Measurements from ENCODE around the gene STK39. TPM values are rescaled to one million over a fixed set of nuclear protein-coding genes. Genes with fewer than 3 reads are reported as not detected.

Gene STK39
- polyA plus RNA-seq, 2 of the 4 experiments (the other 2 are of a cell fraction), result 14.2 to 27.2 TPM

- no peak overlapping the region for H3K27ac ChIP-seq
- no peak overlapping the region for H3K4me3 ChIP-seq
- WGBS (ENCODE audit: missing lambda C conversion rate), result 78% methylated on average over 3 of the region's 3 CpGs
- H3K4me2 ChIP-seq, result no peak overlapping the region
- H3K9me3 ChIP-seq, result no peaks in the 10 kb centered on the region
- ChIA-PET CTCF (no interaction called here), POLR2A (no interaction called here)
- ATAC-seq (no peak), FAIRE-seq (no peak), DNase-seq (ENCODE audit: low read depth in 1 of 2, low spot score in 1 of 2) (no peak)
- H3K4me1 ChIP-seq, result no peaks in the 10 kb centered on the region
- no peak for TF ChIP-seq RAD21 (conservative IDR thresholded peaks at IDR 0.05 in 1 of 2, IDR thresholded peaks at IDR 0.05 in 1 of 2)
- TF ChIP-seq CEBPB (IDR thresholded peaks at IDR 0.05), result no peak
- TF ChIP-seq PHF8 (IDR thresholded peaks at IDR 0.05; ENCODE audit: borderline replicate concordance, low read depth), result no peak
- no peak for TF ChIP-seq MAFK (IDR thresholded peaks at IDR 0.05; ENCODE audit: partially characterized antibody)
- no peak for TF ChIP-seq BHLHE40 (IDR thresholded peaks at IDR 0.05; ENCODE audit: low read depth, low read length)
- no peak for TF ChIP-seq E2F6 (IDR thresholded peaks at IDR 0.05; ENCODE audit: borderline replicate concordance, low read depth)
- no peak for TF ChIP-seq POLR2A (IDR thresholded peaks at IDR 0.05; ENCODE audit: low read length)
- TF ChIP-seq ESRRA (IDR thresholded peaks at IDR 0.05; ENCODE audit: borderline replicate concordance, low read length), result no peak
- no peak for TF ChIP-seq JUN (IDR thresholded peaks at IDR 0.05)
- TF ChIP-seq JUNB (IDR thresholded peaks at IDR 0.05), result no peak
- TF ChIP-seq ZSCAN20 (CRISPR knock-in tag; IDR thresholded peaks at IDR 0.05), result no peak
- no peak for TF ChIP-seq HOXA7 (CRISPR knock-in tag; IDR thresholded peaks at IDR 0.05)
- no peak for TF ChIP-seq EP300 (IDR thresholded peaks at IDR 0.05)
Measured at GRCh38 chr2:167953776-167954175, 293.6 kb downstream of the STK39 start.

GRCh38 chr2:167950571-167950970 lies 296.8 kb downstream of the STK39 start:
- Histone ChIP-seq H3K27ac (no peak overlapping the region), H3K4me2 (no peak overlapping the region), H3K4me1 (no peaks in the 10 kb centered on the region), H3K4me3 (no peak overlapping the region), H3K9me3 (no peaks in the 10 kb centered on the region)
- WGBS (ENCODE audit: missing lambda C conversion rate), result 95% methylated on average over 2 of the region's 2 CpGs
- TF ChIP-seq SMC3 (IDR thresholded peaks at IDR 0.05) (no peak), EP300 (IDR thresholded peaks at IDR 0.05) (no peak), HOXB5 (CRISPR knock-in tag; IDR thresholded peaks at IDR 0.05) (no peak), HES2 (IDR thresholded peaks at IDR 0.05) (no peak), JUN (IDR thresholded peaks at IDR 0.05) (no peak), CBX2 (IDR thresholded peaks at IDR 0.05; ENCODE audit: borderline replicate concordance, low read depth) (no peak), HEYL (CRISPR knock-in tag; IDR thresholded peaks at IDR 0.05) (no peak), E2F6 (IDR thresholded peaks at IDR 0.05; ENCODE audit: borderline replicate concordance, low read depth) (no peak), FOSL2 (IDR thresholded peaks at IDR 0.05) (no peak), FOSL2 (CRISPR knock-in tag; IDR thresholded peaks at IDR 0.05) (no peak), CEBPB (IDR thresholded peaks at IDR 0.05) (no peak), EHMT2 (IDR thresholded peaks at IDR 0.05; ENCODE audit: low read depth) (no peak)
- ChIA-PET CTCF (interaction anchor here (1.2 kb wide), 1 partner anchor 9 kb away, joined by 3 read pairs; no protein-coding TSS in a partner anchor), POLR2A (no interaction called here)
- ATAC-seq (no peak), DNase-seq (ENCODE audit: low read depth in 1 of 2, low spot score in 1 of 2) (no peak), FAIRE-seq (no peak)

GRCh38 chr2:167946441-167946841 lies 301.0 kb downstream of the STK39 start:
- no peak for ATAC-seq
- DNase-seq (ENCODE audit: low read depth in 1 of 2, low spot score in 1 of 2), result no peak
- no peaks in the 10 kb centered on the region for H3K4me1 ChIP-seq
- CTCF ChIA-PET, result interaction anchor here (1.4 kb wide), 1 partner anchor 10 kb away, joined by 3 read pairs; no protein-coding TSS in a partner anchor
- 68% methylated on average over 3 of the region's 3 CpGs for WGBS (ENCODE audit: missing lambda C conversion rate)
- no peak overlapping the region for H3K27ac ChIP-seq
- POLR2A ChIA-PET, result no interaction called here
- H3K9me3 ChIP-seq, result no peaks in the 10 kb centered on the region
- no peak for FAIRE-seq
- H3K4me2 ChIP-seq, result no peak overlapping the region
- no peak overlapping the region for H3K4me3 ChIP-seq
- no peak for TF ChIP-seq HOXB13 (CRISPR knock-in tag; IDR thresholded peaks at IDR 0.05; ENCODE audit: low read depth)
- TF ChIP-seq RCOR1 (IDR thresholded peaks at IDR 0.05; ENCODE audit: low read depth, low read length), result no peak
- no peak for TF ChIP-seq E2F6 (IDR thresholded peaks at IDR 0.05; ENCODE audit: borderline replicate concordance, low read depth)

Measured in A549 (cell line).